Activated CD4-positive, alpha-beta T cell treated with anti-CD3 and anti-CD28 coated beads, Interleukin-2, Interleukin-4, amounts not matched to agents 100 ng/mL and 50 ng/mL, durations not matched to agents 16 hours and 8 hours (primary cell): ENCODE measurements around the gene VOPP1.

Source experiments
- DNase-seq: peaks from one replicate; pipeline ENCODE4 v3.0.0-alpha.2; 2020; ENCODE audit warnings: low spot score

VOPP1 gene

DNA sequence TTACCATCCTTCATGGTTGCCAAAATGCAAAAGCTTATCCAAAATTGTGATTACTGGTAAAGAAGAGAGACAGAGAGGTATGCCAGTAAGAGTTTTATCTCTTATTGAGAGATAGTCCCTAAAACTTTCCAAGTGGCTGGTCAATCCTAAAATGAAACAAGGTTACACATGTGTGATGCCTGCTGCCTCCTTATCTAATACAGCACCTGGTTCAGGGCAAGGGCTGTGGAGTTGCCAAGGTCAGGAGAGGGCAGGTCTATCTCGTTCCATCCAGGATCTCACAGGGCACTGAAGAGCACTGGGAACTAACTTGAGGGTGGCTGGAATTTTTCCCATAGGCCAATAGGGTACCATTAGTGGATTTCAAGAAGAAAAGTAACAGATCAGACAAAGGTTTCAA, 18.3 kb downstream of the VOPP1 start:
- no peak for DNase-seq

DNA sequence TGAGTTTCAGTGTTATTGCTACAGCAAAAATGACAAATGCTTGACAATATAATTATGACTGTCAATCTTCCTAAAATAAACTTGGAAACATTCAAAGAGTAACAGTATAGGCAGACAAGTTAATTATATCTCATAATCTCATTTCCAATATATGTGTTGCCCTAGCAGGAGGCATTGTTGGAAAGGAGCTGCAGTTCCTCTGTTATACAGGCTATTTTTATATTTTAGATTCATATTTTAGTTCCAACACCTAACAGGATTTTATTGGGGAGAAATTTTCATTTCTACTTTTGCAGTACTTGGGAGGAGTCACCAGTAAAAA, 19.3 kb downstream of the VOPP1 start:
- no peak for DNase-seq

DNA sequence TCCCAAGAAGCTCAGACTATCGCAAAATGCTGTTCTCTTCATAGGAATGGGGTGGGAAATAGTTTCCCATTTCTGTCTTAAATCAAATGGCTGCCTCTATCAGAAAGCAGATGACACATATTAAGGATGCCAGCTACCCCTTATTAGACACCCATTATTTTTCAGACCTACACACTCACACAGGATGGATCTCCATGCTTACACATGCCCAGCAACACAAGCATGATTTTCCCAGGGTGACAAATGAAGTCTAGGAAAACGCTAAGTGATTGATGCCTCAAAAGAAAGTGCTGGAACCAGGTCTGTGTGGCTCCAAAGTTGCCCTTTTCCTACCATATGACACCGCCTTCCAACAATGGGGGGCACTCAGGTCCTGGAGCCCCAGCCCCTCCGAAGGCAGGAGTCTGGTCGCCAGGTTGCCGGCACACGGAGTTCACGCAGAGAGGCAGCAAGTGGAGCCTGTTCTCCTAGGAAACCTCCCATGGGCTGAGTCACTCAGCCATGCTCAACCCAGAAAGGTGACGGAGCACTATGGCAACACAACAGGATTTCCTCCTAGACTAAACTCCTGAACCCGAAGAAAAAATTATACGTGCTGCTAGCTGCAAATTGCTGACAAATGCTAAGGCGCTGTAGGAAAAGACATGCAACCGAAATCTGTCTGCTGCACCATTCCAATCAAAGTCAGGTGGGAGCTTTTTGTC, 19.8 kb downstream of the VOPP1 start:
- no peak for DNase-seq

DNA sequence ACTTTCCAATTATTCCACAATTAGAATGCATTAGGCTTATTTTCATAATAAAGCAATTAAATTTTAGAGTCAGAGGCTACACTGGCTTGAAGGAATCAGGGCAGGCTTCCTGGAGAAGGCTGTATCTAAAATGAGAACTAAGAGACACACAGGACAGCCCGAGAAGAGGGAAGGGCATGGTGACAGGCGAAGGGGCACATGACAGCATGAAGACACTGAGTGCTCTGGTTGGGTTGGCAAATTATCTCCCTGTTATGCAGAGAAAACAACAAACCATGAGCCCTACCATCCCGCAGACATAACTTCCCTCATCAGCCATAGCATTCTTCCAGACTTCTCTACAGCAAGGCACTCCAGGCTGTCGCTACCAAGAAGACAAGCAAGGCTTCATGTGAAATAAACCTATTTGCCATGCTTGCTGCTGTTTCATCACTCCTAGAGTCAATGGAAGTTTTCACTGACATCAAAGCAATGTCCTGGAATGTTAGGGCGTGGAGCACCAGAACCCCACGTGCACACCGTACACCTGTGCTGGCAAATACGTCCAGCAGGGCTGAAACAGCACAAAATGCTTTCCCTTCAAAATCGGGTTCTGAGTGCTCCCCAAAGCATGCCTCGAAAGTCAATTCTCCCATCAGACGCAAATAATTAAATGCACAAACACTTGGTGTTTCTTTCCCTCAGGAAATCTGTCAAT, 21.3 kb downstream of the VOPP1 start:
- no peak for DNase-seq

DNA sequence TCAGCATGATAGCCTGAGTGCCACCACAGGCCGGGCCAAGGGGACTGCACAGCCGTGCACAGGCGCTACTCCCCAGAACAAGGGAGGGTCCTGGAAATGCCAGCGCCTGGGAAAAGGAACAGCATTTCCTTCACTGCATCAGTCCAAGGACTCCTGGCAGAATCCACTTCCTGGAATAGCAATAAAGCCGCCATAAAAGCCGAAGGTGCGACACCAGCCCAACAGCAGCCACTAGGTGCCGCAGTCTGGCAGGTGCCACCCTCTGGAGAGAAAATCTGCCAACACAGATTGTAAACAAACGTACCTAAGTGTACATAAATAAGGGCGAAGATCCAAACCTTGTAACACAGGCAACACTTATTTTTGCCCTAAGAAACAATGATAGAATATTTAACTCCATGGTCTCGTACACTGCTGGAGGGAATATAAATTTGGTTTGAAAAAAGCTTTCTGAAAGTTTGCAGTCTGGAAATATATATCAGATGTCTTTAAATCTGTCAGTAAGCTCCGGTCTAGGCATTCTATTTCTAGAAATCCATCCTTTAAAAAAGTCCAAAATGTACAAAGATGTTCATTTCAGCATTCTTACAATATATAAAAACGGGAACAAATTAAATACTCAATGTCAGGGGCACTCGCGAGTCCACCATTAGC, 22.2 kb downstream of the VOPP1 start:
- DNase-seq = no peak

DNA sequence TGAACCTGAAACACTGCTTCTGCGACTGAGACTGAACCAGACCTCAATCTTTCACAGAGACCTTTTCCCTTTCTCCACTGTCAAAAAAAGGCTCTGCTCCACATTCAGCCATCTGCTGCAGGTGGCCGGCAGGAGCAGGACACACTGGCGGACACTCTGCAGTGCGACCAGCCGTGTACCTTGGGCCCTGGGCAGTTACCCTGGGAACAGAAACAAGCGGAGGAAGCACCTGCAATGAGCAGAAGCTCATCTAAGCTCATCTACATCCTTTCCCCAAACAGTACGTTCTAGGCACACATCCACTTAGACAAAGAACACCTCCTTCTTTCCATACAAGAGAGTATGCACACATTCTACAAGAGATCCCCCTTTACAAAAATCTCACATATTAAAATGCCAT, 22.8 kb downstream of the VOPP1 start:
- no peak for DNase-seq

DNA sequence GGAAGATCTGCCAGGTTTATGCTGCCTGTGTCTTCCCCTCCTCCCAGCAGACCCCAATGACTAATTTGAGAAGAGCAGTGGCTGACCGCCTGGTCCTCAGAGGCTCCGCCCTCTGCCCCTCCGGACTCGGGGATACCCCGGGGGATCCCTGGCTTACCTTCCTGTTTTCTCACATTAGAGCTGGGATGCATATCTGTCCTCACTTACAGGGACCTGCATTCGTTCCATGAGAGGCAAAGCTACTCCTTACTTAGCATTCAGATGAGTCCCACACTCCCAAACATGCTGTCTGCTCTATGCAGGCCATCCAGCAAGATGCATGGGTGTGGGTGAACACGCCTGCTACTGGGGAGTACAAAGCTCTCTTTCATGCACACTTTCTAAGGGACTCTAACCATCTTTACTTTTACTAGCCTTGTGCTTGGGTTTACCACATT, 24.0 kb downstream of the VOPP1 start:
- DNase-seq = no peak

DNA sequence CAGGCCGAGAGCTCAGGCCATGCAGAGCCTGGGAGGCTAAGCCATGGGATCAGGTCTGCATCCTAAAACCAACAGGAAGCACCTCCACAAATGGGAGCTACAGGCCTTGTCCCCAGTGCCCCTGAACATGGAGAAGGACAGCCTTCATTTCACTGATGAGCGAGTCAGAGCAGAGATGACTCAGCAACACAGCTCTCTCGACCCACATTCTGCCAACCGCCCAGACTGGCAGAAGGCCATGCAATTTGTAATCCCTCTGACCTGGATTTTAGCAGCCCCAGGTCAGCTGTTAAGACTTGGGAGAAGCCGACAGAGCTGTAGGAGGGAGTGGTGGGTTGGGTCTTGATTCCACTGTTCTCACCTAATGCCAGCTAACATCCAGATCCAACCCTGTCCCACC, 25.5 kb downstream of the VOPP1 start:
- peak; percentile 71 for DNase-seq

DNA sequence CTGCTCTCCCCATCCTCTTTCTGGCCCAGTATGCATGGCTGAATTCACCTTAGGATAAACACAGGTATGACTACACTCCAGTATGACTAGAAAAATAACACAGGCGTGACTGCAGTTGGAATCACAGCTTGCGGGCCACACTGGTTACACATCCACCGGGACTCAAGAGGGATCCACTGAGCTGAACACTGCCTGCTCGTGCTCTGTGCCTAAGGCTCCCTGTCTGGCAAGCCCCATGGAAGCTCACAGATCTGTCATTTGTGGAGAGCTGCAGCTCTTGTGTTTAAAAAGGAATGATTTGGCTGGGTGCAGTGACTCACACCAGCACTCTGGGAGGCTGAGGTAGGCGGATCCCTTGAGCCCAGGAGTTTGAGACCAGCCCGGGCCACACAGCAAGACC, 26.8 kb downstream of the VOPP1 start:
- no peak for DNase-seq

DNA sequence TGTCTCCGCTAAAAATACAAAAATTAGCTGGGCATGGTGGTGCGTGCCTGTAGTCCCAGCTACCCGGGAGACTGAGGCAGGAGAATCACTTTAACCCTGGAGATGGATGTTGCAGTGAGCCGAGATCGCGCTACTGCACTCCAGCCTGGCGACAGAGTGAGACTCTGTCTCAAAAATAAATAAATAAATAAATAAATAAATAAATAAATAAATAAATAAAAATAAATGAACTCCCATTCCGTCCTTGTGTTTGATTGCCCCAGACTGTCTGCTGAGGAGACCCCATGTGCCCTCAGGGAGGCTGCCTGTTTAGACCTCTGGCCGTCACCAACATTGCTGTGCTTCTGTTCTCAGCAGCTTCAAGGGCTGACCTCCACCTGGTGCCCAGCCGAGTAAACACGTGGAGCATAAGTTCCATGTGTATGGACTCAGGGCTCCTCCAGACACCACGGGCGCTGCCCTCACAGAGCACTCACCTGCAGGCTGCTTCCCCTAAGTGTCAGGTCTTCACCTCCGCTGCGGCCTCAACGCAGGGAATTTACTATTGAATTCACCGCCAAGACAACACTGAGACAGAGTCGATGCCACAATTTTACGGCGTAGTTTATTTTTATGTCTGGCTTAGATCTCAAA, 32.0 kb downstream of the VOPP1 start:
- no peak for DNase-seq

DNA sequence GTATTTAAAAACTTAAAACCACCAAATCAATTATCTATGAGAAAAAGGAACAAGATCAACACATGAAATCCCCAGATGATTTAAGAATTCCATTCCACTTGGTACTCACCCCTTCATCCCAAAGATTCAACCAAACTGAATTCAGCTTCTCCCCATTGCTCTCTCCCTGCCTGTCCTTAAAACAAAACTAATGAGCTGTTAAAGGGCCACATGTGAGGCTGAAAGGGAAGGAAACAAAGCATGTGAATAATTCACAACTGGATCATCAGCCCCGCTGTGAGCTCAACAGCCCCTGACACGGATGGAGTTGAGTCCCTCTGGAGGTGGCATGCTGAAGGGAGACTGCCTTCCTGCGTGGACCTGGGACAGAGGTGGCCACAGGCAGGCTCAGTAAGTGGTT, 32.9 kb downstream of the VOPP1 start:
- no peak for DNase-seq

DNA sequence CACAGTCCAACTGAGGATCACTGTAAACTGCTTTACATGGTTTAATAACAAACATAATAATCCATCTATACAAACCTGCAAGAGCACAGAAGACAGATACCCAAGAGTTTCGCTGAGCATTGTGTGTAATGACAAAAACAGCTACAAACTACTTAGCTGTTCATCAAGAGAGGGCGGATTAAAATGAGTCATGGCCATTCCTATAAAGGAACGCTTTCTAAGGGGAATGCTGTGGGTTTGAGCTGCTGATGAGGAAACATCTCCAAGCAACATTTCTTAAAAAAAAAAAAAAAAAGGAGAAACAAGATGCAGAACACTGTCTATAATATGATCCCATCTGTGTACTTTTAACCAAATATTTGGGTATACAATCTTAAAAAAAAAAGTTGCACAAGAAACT, 33.8 kb downstream of the VOPP1 start:
- no peak for DNase-seq

DNA sequence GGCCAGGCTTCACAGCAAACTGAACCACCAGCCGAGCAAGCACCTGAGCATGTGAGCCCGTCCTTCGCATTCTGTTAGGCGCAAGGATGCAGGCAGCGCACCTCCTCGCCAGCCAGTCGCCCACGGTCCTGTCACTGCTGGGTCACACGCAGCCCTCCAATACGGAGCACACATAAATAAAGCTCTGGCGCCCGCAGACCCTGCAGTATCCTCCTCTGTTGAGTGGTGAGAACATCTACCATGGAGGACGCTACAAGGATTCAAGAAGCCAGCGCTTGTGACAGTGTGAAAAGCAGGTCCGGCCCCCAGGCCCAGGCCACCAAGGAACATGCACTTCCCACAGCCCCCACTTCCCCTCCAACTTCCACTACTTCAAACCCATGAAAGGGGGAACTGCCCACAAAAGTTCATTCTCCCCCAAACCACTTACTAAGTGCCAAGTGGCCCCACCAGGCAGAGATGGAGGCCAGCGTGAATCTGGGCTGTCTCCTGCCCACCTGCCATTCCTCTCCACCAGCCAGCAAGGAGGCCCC, 34.8 kb downstream of the VOPP1 start:
- DNase-seq = no peak

DNA sequence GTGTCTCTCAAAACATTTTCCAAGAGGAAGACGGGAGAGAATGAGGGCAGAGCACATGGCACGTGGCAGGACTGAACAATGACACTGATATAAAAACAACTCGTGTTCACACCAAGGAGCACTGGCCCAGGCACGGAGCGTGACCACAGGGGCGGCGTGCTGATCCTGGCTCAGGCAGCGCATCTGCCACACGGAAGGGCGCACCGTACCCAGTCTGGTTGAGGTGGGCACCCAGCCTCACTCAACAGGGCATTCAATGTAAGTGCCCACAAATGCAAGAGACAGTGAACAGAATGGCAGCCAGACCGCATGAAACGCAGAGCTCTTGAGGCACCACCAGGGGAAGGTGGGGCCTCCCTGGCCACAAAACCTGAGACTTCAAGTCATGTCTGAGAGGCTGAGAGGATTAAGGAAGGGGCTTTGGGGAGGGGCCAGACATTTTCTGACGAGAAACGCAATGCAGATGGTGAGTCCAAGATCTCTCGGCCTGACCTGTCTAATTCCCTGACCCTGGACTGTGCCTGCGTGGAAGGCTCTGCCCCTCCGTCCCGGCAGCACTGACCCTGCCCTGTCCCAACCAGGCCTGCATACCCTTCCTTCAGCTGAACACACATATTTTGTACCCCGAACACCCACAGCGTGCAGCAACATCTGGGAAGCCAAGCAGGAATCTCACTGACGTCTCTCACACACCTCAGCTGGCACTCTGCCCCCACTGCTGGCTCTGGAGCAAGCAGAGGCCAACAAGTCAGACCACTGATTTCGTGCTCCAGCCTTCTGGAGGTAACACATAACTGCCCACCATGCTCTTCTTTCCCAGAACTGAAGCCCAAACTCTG, 35.5 kb downstream of the VOPP1 start:
- DNase-seq = no peak

DNA sequence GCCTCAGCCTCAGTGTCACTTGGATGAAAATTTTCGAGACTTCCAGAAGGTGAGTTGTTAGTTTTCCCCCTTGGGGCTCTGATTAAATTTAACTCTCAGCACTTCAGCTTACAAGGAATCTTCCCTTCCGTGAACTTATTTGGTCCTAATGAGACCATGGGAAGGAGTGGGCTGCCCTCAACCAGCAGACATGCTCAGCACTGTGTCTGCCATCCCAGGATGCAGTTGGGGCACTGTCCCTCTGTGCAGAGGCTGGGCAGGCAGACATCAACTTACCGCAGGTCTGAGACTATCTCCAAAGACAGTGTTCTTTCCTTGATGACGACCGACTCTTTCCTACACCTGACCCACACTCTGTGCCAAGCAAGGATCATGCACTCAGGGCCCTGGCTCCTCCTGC, 36.7 kb downstream of the VOPP1 start:
- no peak for DNase-seq

DNA sequence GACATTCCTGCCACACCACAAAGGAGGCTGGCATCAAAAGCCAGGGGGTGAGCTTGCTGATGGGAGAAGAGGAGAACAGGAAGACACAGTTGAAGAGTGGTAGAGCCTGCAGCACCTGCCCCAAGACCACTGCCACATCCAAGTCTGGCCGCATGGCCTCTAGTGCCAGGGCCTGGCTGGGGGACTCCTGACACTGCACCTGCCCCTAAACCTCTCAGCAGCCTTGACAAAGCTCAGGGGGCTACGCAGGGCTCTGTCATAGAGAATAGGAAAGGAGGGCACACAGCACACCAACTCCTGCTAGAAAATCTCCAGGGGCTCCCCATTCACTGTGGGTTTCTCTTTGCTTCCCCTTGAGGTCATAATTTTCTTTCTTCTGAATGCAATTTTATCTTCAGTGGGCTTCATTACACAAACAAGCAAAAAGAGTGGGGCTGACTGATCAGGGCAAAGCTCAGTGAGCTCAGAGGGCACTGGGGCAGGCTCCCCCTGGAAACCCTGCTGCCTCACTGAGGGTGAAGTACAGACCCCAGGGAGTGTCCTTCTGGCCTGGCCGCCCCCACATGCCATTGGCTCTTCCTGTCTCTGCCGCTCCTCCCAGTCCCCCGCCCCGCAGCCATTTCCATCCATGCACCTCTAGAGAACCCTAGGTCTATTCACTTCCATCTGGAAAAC, 37.2 kb downstream of the VOPP1 start:
- DNase-seq = no peak

DNA sequence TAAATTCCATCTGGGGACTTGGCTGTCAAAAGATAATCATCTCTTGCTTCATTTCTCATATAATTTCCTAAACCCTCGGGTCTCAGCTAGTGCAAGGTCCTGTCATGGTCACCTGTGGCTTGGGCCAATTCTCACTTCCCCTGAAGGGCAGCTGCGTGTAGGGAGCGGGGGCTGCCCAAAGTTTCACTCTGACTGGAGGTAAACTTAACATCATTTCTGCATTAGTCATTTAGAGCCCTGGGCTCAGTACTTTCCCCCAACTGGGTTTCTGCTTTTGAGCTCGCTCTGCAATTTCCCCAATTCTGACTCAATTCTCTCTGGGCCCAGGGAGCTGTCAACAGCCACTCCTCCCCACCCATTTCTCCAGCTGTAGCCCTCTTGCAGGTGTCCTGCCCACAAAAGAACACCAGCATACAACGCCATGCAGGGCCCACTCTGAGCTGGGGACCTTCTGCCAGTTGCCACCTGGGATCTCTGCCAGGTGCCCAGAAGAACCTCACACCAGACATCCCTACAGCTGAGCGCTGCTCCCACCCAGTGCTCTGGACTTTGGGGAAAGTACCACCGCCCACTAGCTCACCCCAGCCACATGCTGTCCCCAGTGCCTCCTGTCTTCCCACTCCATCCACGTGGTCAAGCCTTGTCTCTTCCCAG, 37.9 kb downstream of the VOPP1 start:
- DNase-seq = peak; percentile 97

DNA sequence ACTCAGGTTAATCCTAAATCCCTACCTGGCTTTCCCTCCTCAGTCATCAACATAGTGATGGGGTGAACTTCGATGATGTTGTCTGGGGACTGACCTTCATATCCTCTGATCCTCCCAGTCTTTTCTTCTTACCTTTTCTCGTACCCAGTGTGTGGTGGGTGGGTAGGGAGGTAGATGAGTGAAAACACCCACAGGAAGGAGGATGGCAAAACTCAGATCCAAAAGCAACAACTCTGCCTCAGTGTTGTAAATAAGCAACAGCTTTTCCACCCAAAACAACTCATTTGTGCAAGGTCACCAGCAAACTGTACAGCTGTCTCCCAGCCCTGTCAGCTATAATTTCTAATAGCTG, 38.6 kb downstream of the VOPP1 start:
- peak; percentile 54 for DNase-seq

DNA sequence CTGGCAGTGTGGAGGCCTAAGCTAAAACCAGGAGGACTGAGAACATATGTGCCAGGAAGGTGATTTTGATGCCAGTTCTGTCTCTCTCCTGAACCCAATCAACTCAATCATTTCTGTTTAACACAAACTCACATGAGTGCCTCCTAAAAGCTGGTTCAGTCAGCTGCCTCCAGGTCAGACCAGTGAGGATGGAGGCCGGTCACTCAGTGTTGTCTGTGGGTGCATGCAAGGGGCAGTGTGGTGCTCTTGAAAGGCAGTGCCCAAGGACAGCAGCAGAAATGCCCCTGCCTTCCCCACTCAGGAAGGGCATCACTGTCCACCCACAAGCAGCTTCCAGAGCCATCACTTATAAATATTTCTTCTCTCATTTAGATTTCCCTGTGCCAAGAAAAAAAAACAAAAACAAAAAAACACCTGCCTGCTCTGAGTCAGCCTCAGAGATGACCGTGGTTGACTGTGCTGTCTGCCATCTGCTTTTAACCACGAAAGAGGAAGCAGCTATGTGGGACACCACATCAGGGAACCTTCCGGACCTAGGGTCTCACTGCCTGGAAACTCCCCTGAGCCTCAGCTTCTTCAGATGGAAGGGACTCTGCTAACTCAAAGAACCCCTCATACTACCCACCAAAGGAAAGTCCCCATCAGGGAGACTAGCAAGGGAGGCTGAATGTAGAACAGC, 39.1 kb downstream of the VOPP1 start:
- peak; percentile 92 for DNase-seq
